Nephron (organoid): Measurements from ENCODE around the gene LMO3.

Experiments
- H3K27ac Mint-ChIP-seq, 3 experiments: 2 replicates each; pipeline ENCODE4 v1.8.0; 2020; ENCODE audit warnings: mixed read lengths in 3 of 3, mild to moderate bottlenecking in 2 of 3, moderate library complexity in 1 of 3
- H3K27me3 Mint-ChIP-seq: 2 replicates; pipeline ENCODE4 v1.8.0; 2021; ENCODE audit warnings: low read depth, mild to moderate bottlenecking, moderate library complexity, mixed read lengths
- H3K36me3 Mint-ChIP-seq: 2 replicates; pipeline ENCODE4 v1.8.0; 2020; ENCODE audit warnings: low read depth, mixed read lengths
- H3K4me1 Mint-ChIP-seq: 2 replicates; pipeline ENCODE4 v1.8.0; 2020; ENCODE audit warnings: mixed read lengths
- H3K4me3 Mint-ChIP-seq, 3 experiments: 2 replicates each; pipeline ENCODE4 v1.8.0; 2020; ENCODE audit warnings: mild to moderate bottlenecking in 3 of 3, mixed read lengths in 3 of 3, moderate library complexity in 2 of 3
- H3K9me3 Mint-ChIP-seq: 2 replicates; pipeline ENCODE4 v1.8.0; 2020; ENCODE audit warnings: mixed read lengths
- CTCF ChIP-seq, 3 experiments: fragments of 200-600 bp; sonication (generic); IDR thresholded peaks; one replicate each; pipeline ENCODE4 v1.5.0; 2021; ENCODE audit warnings: antibody characterized with exemption in 3 of 3; ENCODE audit not compliant: unreplicated experiment in 3 of 3

The LMO3 gene

GRCh38 chr12:16587110-16587453, 18.9 kb downstream of the LMO3 start:
- TF ChIP-seq CTCF (IDR thresholded peaks at IDR 0.05; ENCODE audit: unreplicated experiment in 3 of 3): no peak
- Mint-ChIP-seq H3K27ac (no peak overlapping the region), H3K27me3 (no peaks in the 10 kb centered on the region)

GRCh38 chr12:16586350-16587109, 19.4 kb downstream of the LMO3 start:
- Mint-ChIP-seq H3K36me3 (no peaks in the 10 kb centered on the region), H3K4me1 (no peaks in the 10 kb centered on the region), H3K9me3 (peaks cover 5% of the 10 kb centered on the region), H3K4me3 (no peak overlapping the region), H3K27me3 (no peaks in the 10 kb centered on the region), H3K27ac (no peak overlapping the region)
- no peak for TF ChIP-seq CTCF (IDR thresholded peaks at IDR 0.05; ENCODE audit: unreplicated experiment in 3 of 3)

More at GRCh38 chr12:16587110-16587453, 18.9 kb downstream of the LMO3 start:
- no peaks in the 10 kb centered on the region for H3K36me3 Mint-ChIP-seq
- peaks cover 3% of the 10 kb centered on the region for H3K9me3 Mint-ChIP-seq
- no peak overlapping the region for H3K4me3 Mint-ChIP-seq
- no peaks in the 10 kb centered on the region for H3K4me1 Mint-ChIP-seq

- H3K27me3 Mint-ChIP-seq: no peaks in the 10 kb centered on the region
- no peak overlapping the region for H3K27ac Mint-ChIP-seq
- no peaks in the 10 kb centered on the region for H3K36me3 Mint-ChIP-seq
- no peak overlapping the region for H3K4me3 Mint-ChIP-seq
- H3K9me3 Mint-ChIP-seq: peaks cover 5% of the 10 kb centered on the region
- no peak for TF ChIP-seq CTCF (IDR thresholded peaks at IDR 0.05; ENCODE audit: unreplicated experiment in 3 of 3)
- H3K4me1 Mint-ChIP-seq: no peaks in the 10 kb centered on the region
These were observed 20.2 kb downstream of the LMO3 start for GRCh38 chr12:16585781-16586180.

GRCh38 chr12:16583969-16584745, 21.8 kb downstream of the LMO3 start:
- no peaks in the 10 kb centered on the region for H3K4me1 Mint-ChIP-seq
- TF ChIP-seq CTCF (IDR thresholded peaks at IDR 0.05; ENCODE audit: unreplicated experiment in 3 of 3): no peak
- no peak overlapping the region for H3K4me3 Mint-ChIP-seq
- H3K27me3 Mint-ChIP-seq: no peaks in the 10 kb centered on the region
- no peaks in the 10 kb centered on the region for H3K36me3 Mint-ChIP-seq
- peaks cover 5% of the 10 kb centered on the region for H3K9me3 Mint-ChIP-seq
- peak overlapping the region in 1 of 3 experiments; percentile 3 for H3K27ac Mint-ChIP-seq

GRCh38 chr12:16581416-16581815, 24.5 kb downstream of the LMO3 start:
- Mint-ChIP-seq H3K36me3 (no peaks in the 10 kb centered on the region), H3K9me3 (peaks cover 5% of the 10 kb centered on the region), H3K27me3 (no peaks in the 10 kb centered on the region), H3K4me1 (no peaks in the 10 kb centered on the region), H3K27ac (no peak overlapping the region), H3K4me3 (no peak overlapping the region)
- TF ChIP-seq CTCF (IDR thresholded peaks at IDR 0.05; ENCODE audit: unreplicated experiment in 3 of 3): no peak
